Lower leg skin (tissue), 4 donors: ENCODE results near the gene RPN2. TPM values are rescaled to one million over a fixed set of nuclear protein-coding genes. Genes with fewer than 3 reads are reported as not detected.

ENCODE experiments used
- DNase-seq, 2 donors: peaks; one replicate each; pipeline ENCODE4 v3.0.0-alpha.2; 2019; ENCODE audit warnings: low spot score in 2 of 2
- H3K4me3 ChIP-seq: fragments of 200-600 bp; sonication (generic); 2 replicates; pipeline ENCODE4 v1.5.1; 2017; ENCODE audit warnings: mild to moderate bottlenecking, low read depth; ENCODE audit not compliant: poor library complexity, severe bottlenecking
- CTCF ChIP-seq, 3 donors: fragments of 450-650 bp; IDR thresholded peaks; one replicate each; pipeline ENCODE4 v1.5.1; 2016; ENCODE audit warnings: antibody characterized with exemption in 3 of 3, mild to moderate bottlenecking in 3 of 3, moderate library complexity in 2 of 3
- POLR2A ChIP-seq, 2 donors: fragments of 450-650 bp; IDR thresholded peaks; one replicate each; pipeline ENCODE4 v1.6.1; 2016 to 2017; ENCODE audit warnings: antibody characterized with exemption in 2 of 2, mild to moderate bottlenecking in 1 of 2, moderate library complexity in 1 of 2
- WGBS, 2 donors: methylation state at CpG; one replicate each; pipeline ENCODE4 v1.1.5; 2018; 5-methylcytosine and 5-hydroxymethylcytosine counted together
- intact Hi-C: fragments of 100-400 bp; cut with DNase I; formaldehyde crosslinking; loops from one replicate; pipeline ENCODE4 v1.15.0; 2023; ENCODE audit warnings: low total_unique reads
- total RNA-seq, 4 donors: library from RNA; depleted of rRNA; stranded (reverse); fragments of >200 nt; gene quantifications; one replicate each; pipeline ENCODE4 v1.1.0, GENCODE V29; 2016

RPN2 gene
- total RNA-seq, 4 donors from 2014 or later = 76.0 to 128 (median 102) TPM

GRCh38 chr20:37265152-37265551 lies 86.0 kb downstream of the RPN2 start:
- no peak overlapping the region for H3K4me3 ChIP-seq
- intact Hi-C loops = no loop called here
- DNase-seq = no peak
- WGBS, 2 donors = 90 to 93% methylated on average over 4 of the region's 4 CpGs
- TF ChIP-seq CTCF (IDR thresholded peaks at IDR 0.05) (no peak), POLR2A (IDR thresholded peaks at IDR 0.05) (no peak)

GRCh38 chr20:37266940-37267666 lies 88.0 kb downstream of the RPN2 start:
- no peak for TF ChIP-seq POLR2A (IDR thresholded peaks at IDR 0.05)
- TF ChIP-seq CTCF (IDR thresholded peaks at IDR 0.05) = no peak
- intact Hi-C loops = no loop called here
- DNase-seq = no peak
- 79 to 91% methylated on average over 9 of the region's 9 CpGs for WGBS, 2 donors
- no peak overlapping the region for H3K4me3 ChIP-seq

GRCh38 chr20:37267667-37268313 lies 88.7 kb downstream of the RPN2 start:
- intact Hi-C loops = no loop called here
- WGBS, 2 donors = 75 to 77% methylated on average over 15 of the region's 15 CpGs
- TF ChIP-seq POLR2A (IDR thresholded peaks at IDR 0.05) (no peak), CTCF (IDR thresholded peaks at IDR 0.05) (no peak)
- H3K4me3 ChIP-seq = no peak overlapping the region
- no peak for DNase-seq

GRCh38 chr20:37270576-37271420 lies 91.7 kb downstream of the RPN2 start:
- TF ChIP-seq CTCF (IDR thresholded peaks at IDR 0.05) (no peak), POLR2A (IDR thresholded peaks at IDR 0.05) (no peak)
- no peak for DNase-seq
- intact Hi-C loops = no loop called here
- WGBS, 2 donors = 88 to 92% methylated on average over 12 of the region's 12 CpGs
- no peak overlapping the region for H3K4me3 ChIP-seq

GRCh38 chr20:37271421-37271768 lies 92.3 kb downstream of the RPN2 start:
- no peak overlapping the region for H3K4me3 ChIP-seq
- WGBS, 2 donors = 76 to 85% methylated on average over 3 of the region's 3 CpGs
- no peak for DNase-seq
- intact Hi-C loops = no loop called here
- TF ChIP-seq POLR2A (IDR thresholded peaks at IDR 0.05) (no peak), CTCF (IDR thresholded peaks at IDR 0.05) (no peak)
